IMR-90 (cell line): ENCODE results near the gene SMTNL1. TPM values are rescaled to one million over a fixed set of nuclear protein-coding genes. Genes with fewer than 3 reads are reported as not detected.

ENCODE experiments used
- ATAC-seq: fragments of 200-7000 bp; cut with Tn5 transposase; 2 replicates; pipeline ENCODE4 v1.9.1; 2020; ENCODE audit warnings: low read depth, mild to moderate bottlenecking, moderate library complexity
- BruUV-seq: library from RNA; stranded (reverse); fragments of 400-500 nt; replicated peaks from 2 replicates; lab custom pipeline; 2021; lab: Mats Ljungman, UMichigan
- CTCF ChIA-PET: fragments of 300-600 bp; formaldehyde crosslinking; extraction: SDS; loops from one replicate; lab custom pipeline; 2021; ENCODE audit warnings: antibody characterized with exemption; lab: Yijun Ruan, JAX
- POLR2A ChIA-PET: fragments of 300-600 bp; sonication (Branson Sonifier 250); formaldehyde crosslinking; loops from one replicate; lab custom pipeline; 2022; ENCODE audit warnings: antibody characterized with exemption; ENCODE audit not compliant: unreplicated experiment; lab: Charles Lee
- DNase-seq: peaks from one replicate; pipeline ENCODE4 v3.0.0; 2013
- H2AFZ ChIP-seq: replicated peaks from 2 replicates; pipeline ENCODE3; 2013; ENCODE audit warnings: low read length, mild to moderate bottlenecking; ENCODE audit not compliant: poor library complexity
- H2AK5ac ChIP-seq: 2 replicates; pipeline ENCODE4 v1.6.1; 2013; ENCODE audit warnings: low read depth, low read length, inconsistent platforms
- H2AK9ac ChIP-seq: replicated peaks from 2 replicates; pipeline ENCODE3; 2013; ENCODE audit warnings: mild to moderate bottlenecking, low read depth, low read length, moderate library complexity; ENCODE audit not compliant: poor library complexity
- H2BK120ac ChIP-seq: 2 replicates; pipeline ENCODE4 v1.6.1; 2013; ENCODE audit warnings: low read depth, low read length, inconsistent platforms
- H2BK15ac ChIP-seq: 3 replicates; pipeline ENCODE4 v1.6.1; 2013; ENCODE audit warnings: low read depth, low read length, inconsistent platforms
- H2BK20ac ChIP-seq: 2 replicates; pipeline ENCODE4 v1.6.1; 2013; ENCODE audit warnings: low read depth, mild to moderate bottlenecking, inconsistent platforms, low read length, moderate library complexity
- H2BK5ac ChIP-seq: 2 replicates; pipeline ENCODE4 v1.6.1; 2013; ENCODE audit warnings: mild to moderate bottlenecking, low read depth, low read length, inconsistent platforms; ENCODE audit not compliant: poor library complexity, severe bottlenecking
- H3K14ac ChIP-seq: replicated peaks from 2 replicates; pipeline ENCODE4 v1.6.1; 2013; ENCODE audit warnings: low read depth, low read length, inconsistent platforms
- H3K18ac ChIP-seq: 2 replicates; pipeline ENCODE4 v1.6.1; 2013; ENCODE audit warnings: low read depth, low read length, control low read depth
- H3K23ac ChIP-seq: 2 replicates; pipeline ENCODE4 v1.6.1; 2013; ENCODE audit warnings: low read depth, low read length, inconsistent platforms
- H3K27ac ChIP-seq: 2 replicates; pipeline ENCODE4 v1.5.1; 2013; ENCODE audit warnings: mild to moderate bottlenecking, control low read depth, low read length; ENCODE audit not compliant: insufficient read depth
- H3K27me3 ChIP-seq: 2 replicates; pipeline ENCODE4 v1.6.1; 2013; ENCODE audit warnings: low read length; ENCODE audit not compliant: control insufficient read depth, insufficient read depth
- H3K36me3 ChIP-seq: 2 replicates; pipeline ENCODE4 v1.6.1; 2013; ENCODE audit warnings: low read length, mixed read lengths; ENCODE audit not compliant: control insufficient read depth, insufficient read depth
- H3K4ac ChIP-seq: 2 replicates; pipeline ENCODE4 v1.6.1; 2013; ENCODE audit warnings: low read depth, low read length, inconsistent platforms
- H3K4me1 ChIP-seq: 2 replicates; pipeline ENCODE4 v1.6.1; 2013; ENCODE audit warnings: low read length, mixed read lengths; ENCODE audit not compliant: control insufficient read depth, insufficient read depth
- H3K4me2 ChIP-seq: 2 replicates; pipeline ENCODE4 v1.6.1; 2013; ENCODE audit warnings: low read depth, mild to moderate bottlenecking, control low read depth, low read length, moderate library complexity
- H3K4me3 ChIP-seq: 2 replicates; pipeline ENCODE4 v1.5.1; 2013; ENCODE audit warnings: low read depth, mild to moderate bottlenecking, control low read depth, low read length, moderate library complexity; ENCODE audit not compliant: insufficient read depth
- H3K56ac ChIP-seq: 2 replicates; pipeline ENCODE4 v1.6.1; 2013; ENCODE audit warnings: low read length, inconsistent platforms; ENCODE audit not compliant: insufficient read depth; ENCODE audit errors: extremely low read depth
- H3K79me1 ChIP-seq, 2 experiments: 2 replicates each; pipeline ENCODE4 v1.6.1; 2013; ENCODE audit warnings: low read length in 2 of 2, inconsistent platforms in 1 of 2, low read depth in 1 of 2
- H3K9ac ChIP-seq: 2 replicates; pipeline ENCODE4 v1.6.1; 2013; ENCODE audit warnings: low read depth, low read length, control low read depth
- H3K9me1 ChIP-seq: 2 replicates; pipeline ENCODE4 v1.6.1; 2013; ENCODE audit warnings: low read length, inconsistent platforms; ENCODE audit not compliant: insufficient read depth
- H3K9me3 ChIP-seq: 2 replicates; pipeline ENCODE4 v1.6.1; 2013; ENCODE audit warnings: low read length; ENCODE audit not compliant: control insufficient read depth, insufficient read depth
- H4K20me1 ChIP-seq: 2 replicates; pipeline ENCODE4 v1.6.1; 2013; ENCODE audit warnings: low read length, inconsistent platforms; ENCODE audit not compliant: insufficient read depth
- H4K5ac ChIP-seq: 2 replicates; pipeline ENCODE4 v1.6.1; 2013; ENCODE audit warnings: mild to moderate bottlenecking, low read depth, low read length, control low read depth
- H4K8ac ChIP-seq, 2 experiments: 2 replicates each; pipeline ENCODE4 v1.6.1; 2013; ENCODE audit warnings: low read depth in 2 of 2, low read length in 2 of 2, control low read depth in 1 of 2, inconsistent platforms in 1 of 2
- H4K91ac ChIP-seq: 2 replicates; pipeline ENCODE4 v1.6.1; 2013; ENCODE audit warnings: low read depth, low read length, inconsistent platforms; ENCODE audit not compliant: insufficient read depth
- BHLHE40 ChIP-seq: fragments of 150-350 bp; IDR thresholded peaks from 2 replicates; pipeline ENCODE4 v1.6.1; 2016; ENCODE audit warnings: mild to moderate bottlenecking, low read depth, low read length
- CEBPB ChIP-seq: IDR thresholded peaks from 2 replicates; pipeline ENCODE4 v1.6.1; 2012; ENCODE audit warnings: low read depth, low read length, improper control_type of control experiment
- CHD1 ChIP-seq: IDR thresholded peaks from 2 replicates; pipeline ENCODE4 v1.6.1; 2012; ENCODE audit warnings: low read depth, low read length, improper control_type of control experiment
- FOS ChIP-seq: fragments of 150-350 bp; IDR thresholded peaks from 2 replicates; pipeline ENCODE4 v1.6.1; 2016; ENCODE audit warnings: low read depth, low read length
- MAFK ChIP-seq: IDR thresholded peaks from 2 replicates; pipeline ENCODE4 v1.6.1; 2012; ENCODE audit warnings: low read depth, low read length, improper control_type of control experiment
- MAZ ChIP-seq: IDR thresholded peaks from 2 replicates; pipeline ENCODE4 v1.6.1; 2012; ENCODE audit warnings: low read depth, mild to moderate bottlenecking, low read length, improper control_type of control experiment, moderate library complexity, borderline replicate concordance
- MXI1 ChIP-seq: IDR thresholded peaks from 2 replicates; pipeline ENCODE4 v1.6.1; 2012; ENCODE audit warnings: low read depth, mild to moderate bottlenecking, low read length, moderate library complexity, borderline replicate concordance
- NFE2L2 ChIP-seq: fragments of 150-350 bp; IDR thresholded peaks from 2 replicates; pipeline ENCODE4 v1.6.1; 2016; ENCODE audit warnings: low read depth, mild to moderate bottlenecking, low read length
- POLR2A ChIP-seq: IDR thresholded peaks from 2 replicates; pipeline ENCODE4 v1.6.1; 2012; ENCODE audit warnings: mild to moderate bottlenecking, low read depth, low read length
- RAD21 ChIP-seq: IDR thresholded peaks from 2 replicates; pipeline ENCODE4 v1.6.1; 2012; ENCODE audit warnings: low read length, improper control_type of control experiment
- RCOR1 ChIP-seq: IDR thresholded peaks from 2 replicates; pipeline ENCODE4 v1.6.1; 2012; ENCODE audit warnings: mild to moderate bottlenecking, low read length, improper control_type of control experiment; ENCODE audit not compliant: insufficient replicate concordance
- RFX5 ChIP-seq: IDR thresholded peaks from 2 replicates; pipeline ENCODE4 v1.8.0; 2012; ENCODE audit warnings: low read depth, mild to moderate bottlenecking, low read length, moderate library complexity
- SMC3 ChIP-seq: fragments of 150-350 bp; IDR thresholded peaks from 2 replicates; pipeline ENCODE4 v1.6.1; 2016; ENCODE audit warnings: low read depth, mild to moderate bottlenecking, antibody characterized with exemption, low read length, moderate library complexity
- WGBS, 2 experiments: methylation state at CpG; one replicate each; pipeline versions ENCODE4 v1.1.5 to v1.1.7; 2013; ENCODE audit warnings: missing lambda C conversion rate in 2 of 2; ENCODE audit not compliant: insufficient read length in 1 of 2; ENCODE audit errors: extremely low coverage in 2 of 2; 5-methylcytosine and 5-hydroxymethylcytosine counted together
- dilution Hi-C: fragments of 300-500 bp; cut with HindIII; formaldehyde crosslinking; loops from one replicate; pipeline ENCODE4 v1.14.3; 2018; ENCODE audit warnings: low sequenced_read_pairs; ENCODE audit not compliant: unreplicated experiment
- in situ Hi-C: fragments of 300-500 bp; cut with MboI; formaldehyde crosslinking; loops from 3 replicates; pipeline ENCODE4 v1.14.3; 2019; ENCODE audit warnings: low sequenced_read_pairs, inconsistent platforms, mixed read lengths
- intact Hi-C: fragments of 100-400 bp; cut with micrococcal nuclease; formaldehyde crosslinking; loops from 2 replicates; pipeline ENCODE4 v1.10.0; 2022
- polyA plus RNA-seq, 3 experiments: library from polyadenylated mRNA; depleted of rRNA; stranded (reverse); fragments of >200 nt; gene quantifications; 2 replicates each; pipeline ENCODE4 v1.2.3, GENCODE V29; 2012; ENCODE audit warnings: low replicate concordance in 1 of 3
- total RNA-seq: library from RNA; depleted of rRNA; stranded (reverse); fragments of >200 nt; gene quantifications from 2 replicates; pipeline ENCODE4 v1.2.3, GENCODE V29; 2012
- TF ChIP-seq, protein P1 (sequence below): fragments of 150-350 bp; IDR thresholded peaks from 2 replicates; pipeline ENCODE4 v1.6.1; 2016; ENCODE audit warnings: low read depth, mild to moderate bottlenecking, low read length, moderate library complexity, borderline replicate concordance
- TF ChIP-seq, protein P2 (sequence below): conservative IDR thresholded peaks from 2 replicates; pipeline ENCODE4 v1.5.1; 2012; ENCODE audit warnings: mild to moderate bottlenecking, low read depth, low read length, improper control_type of control experiment
- TF ChIP-seq, protein P3 (sequence below): fragments of 150-350 bp; IDR thresholded peaks from 2 replicates; pipeline ENCODE4 v1.6.1; 2017; ENCODE audit warnings: mild to moderate bottlenecking, antibody characterized with exemption, low read length, low read depth

SMTNL1 gene
- total and polyA plus RNA-seq, 2 of the 4 experiments (the other 2 are of a cell fraction): not detected

DNA sequence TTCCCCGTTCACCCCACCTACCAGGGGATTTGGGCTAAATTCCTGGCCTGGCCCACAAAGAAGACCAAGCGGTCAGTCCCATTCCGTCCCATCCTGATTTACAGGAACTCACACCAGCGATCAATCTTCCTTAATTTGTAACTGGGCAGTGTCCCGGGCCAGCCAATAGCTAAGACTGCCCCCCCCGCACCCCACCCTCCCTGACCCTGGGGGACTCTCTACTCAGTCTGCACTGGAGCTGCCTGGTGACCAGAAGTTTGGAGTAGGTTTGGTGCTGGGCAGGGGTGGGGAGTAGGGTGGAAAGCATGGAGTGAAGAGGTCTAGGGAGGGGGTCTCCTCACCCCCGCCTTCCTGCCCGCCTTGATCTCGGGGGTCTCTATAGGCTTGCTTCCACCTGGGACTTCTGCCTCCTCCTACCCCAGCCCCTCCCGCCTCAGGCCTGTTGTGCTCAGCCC is 60.1 kb downstream of the SMTNL1 start, which contains the start of gene SERPING1:
Gene SERPING1 (plus strand): TSS at position 225 of the 455 bp plus-strand sequence. CDS start 586 bp downstream, outside the sequence.
- peaks cover 21% of the 10 kb centered on the region for H3K27me3 ChIP-seq
- H2BK120ac ChIP-seq: peak within 1 kb of the TSS; percentile 43
- H3K4me2 ChIP-seq: peak within 1 kb of the TSS; percentile 79
- peak within 1 kb of the TSS; percentile 63 for H3K4ac ChIP-seq
- no peaks in the 10 kb centered on the region for H4K20me1 ChIP-seq
- POLR2A ChIA-PET: no interaction called here
- TF ChIP-seq MXI1: no peak
- TF ChIP-seq CHD1: no peak
- TF ChIP-seq RCOR1: no peak
- TF ChIP-seq, protein P1, sequence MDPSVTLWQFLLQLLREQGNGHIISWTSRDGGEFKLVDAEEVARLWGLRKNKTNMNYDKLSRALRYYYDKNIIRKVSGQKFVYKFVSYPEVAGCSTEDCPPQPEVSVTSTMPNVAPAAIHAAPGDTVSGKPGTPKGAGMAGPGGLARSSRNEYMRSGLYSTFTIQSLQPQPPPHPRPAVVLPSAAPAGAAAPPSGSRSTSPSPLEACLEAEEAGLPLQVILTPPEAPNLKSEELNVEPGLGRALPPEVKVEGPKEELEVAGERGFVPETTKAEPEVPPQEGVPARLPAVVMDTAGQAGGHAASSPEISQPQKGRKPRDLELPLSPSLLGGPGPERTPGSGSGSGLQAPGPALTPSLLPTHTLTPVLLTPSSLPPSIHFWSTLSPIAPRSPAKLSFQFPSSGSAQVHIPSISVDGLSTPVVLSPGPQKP: no peak
- no peak for TF ChIP-seq RAD21
- TF ChIP-seq NFE2L2: no peak
- no peak for TF ChIP-seq RFX5
- TF ChIP-seq, protein P2, sequence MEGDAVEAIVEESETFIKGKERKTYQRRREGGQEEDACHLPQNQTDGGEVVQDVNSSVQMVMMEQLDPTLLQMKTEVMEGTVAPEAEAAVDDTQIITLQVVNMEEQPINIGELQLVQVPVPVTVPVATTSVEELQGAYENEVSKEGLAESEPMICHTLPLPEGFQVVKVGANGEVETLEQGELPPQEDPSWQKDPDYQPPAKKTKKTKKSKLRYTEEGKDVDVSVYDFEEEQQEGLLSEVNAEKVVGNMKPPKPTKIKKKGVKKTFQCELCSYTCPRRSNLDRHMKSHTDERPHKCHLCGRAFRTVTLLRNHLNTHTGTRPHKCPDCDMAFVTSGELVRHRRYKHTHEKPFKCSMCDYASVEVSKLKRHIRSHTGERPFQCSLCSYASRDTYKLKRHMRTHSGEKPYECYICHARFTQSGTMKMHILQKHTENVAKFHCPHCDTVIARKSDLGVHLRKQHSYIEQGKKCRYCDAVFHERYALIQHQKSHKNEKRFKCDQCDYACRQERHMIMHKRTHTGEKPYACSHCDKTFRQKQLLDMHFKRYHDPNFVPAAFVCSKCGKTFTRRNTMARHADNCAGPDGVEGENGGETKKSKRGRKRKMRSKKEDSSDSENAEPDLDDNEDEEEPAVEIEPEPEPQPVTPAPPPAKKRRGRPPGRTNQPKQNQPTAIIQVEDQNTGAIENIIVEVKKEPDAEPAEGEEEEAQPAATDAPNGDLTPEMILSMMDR: no peak
- TF ChIP-seq SMC3: no peak
- no peak for TF ChIP-seq FOS
- TF ChIP-seq MAFK: no peak
- no peak for TF ChIP-seq POLR2A
- TF ChIP-seq CEBPB: no peak
- no peak for TF ChIP-seq BHLHE40
- no peak for TF ChIP-seq MAZ
- TF ChIP-seq, protein P3, sequence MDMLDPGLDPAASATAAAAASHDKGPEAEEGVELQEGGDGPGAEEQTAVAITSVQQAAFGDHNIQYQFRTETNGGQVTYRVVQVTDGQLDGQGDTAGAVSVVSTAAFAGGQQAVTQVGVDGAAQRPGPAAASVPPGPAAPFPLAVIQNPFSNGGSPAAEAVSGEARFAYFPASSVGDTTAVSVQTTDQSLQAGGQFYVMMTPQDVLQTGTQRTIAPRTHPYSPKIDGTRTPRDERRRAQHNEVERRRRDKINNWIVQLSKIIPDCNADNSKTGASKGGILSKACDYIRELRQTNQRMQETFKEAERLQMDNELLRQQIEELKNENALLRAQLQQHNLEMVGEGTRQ: no peak
- H2BK20ac ChIP-seq: no peak within 1 kb of the TSS
- peak within 1 kb of the TSS; percentile 63 for H2AFZ ChIP-seq
- dilution Hi-C loops (no loop called here), intact Hi-C loops (no loop called here), in situ Hi-C loops (no loop called here)
- peak within 1 kb of the TSS; percentile 57 for H3K4me3 ChIP-seq
- DNase-seq: no peak
- no peak within 1 kb of the TSS; the same call in 1 of the 2 replicates for H3K56ac ChIP-seq
- H3K14ac ChIP-seq: peak within 1 kb of the TSS; percentile 20; the same call in 1 of the 2 replicates
- BruUV-seq: no TSS peak
- peaks cover 2% of the 10 kb centered on the region; the same call in 1 of the 2 replicates for H3K36me3 ChIP-seq
- H3K27ac ChIP-seq: peak within 1 kb of the TSS; percentile 60
- H2BK15ac ChIP-seq: 0 out of 3 replicates have a peak within 1 kb of the TSS, but pooled peaks have one; percentile 33
- peak within 1 kb of the TSS; percentile 31; the same call in 1 of the 2 replicates for H2AK5ac ChIP-seq
- no peak within 1 kb of the TSS for H3K23ac ChIP-seq
- H4K91ac ChIP-seq: peak within 1 kb of the TSS; percentile 31
- H3K4me1 ChIP-seq: peaks cover 5% of the 10 kb centered on the region; the same call in 1 of the 2 replicates
- peak within 1 kb of the TSS; percentile 64 to 66 for H4K8ac ChIP-seq
- no CpG with 5 or more reads among the region's 10 CpGs for WGBS, 2 experiments
- peak; percentile 15 for ATAC-seq
- H3K9me3 ChIP-seq: no peaks in the 10 kb centered on the region
- peak within 1 kb of the TSS; percentile 63 for H3K9ac ChIP-seq
- H2AK9ac ChIP-seq: no peak within 1 kb of the TSS
- H4K5ac ChIP-seq: peak within 1 kb of the TSS; percentile 58
- H3K79me1 ChIP-seq: no peaks in the 10 kb centered on the region; a peak in 1 of 4 replicates
- H2BK5ac ChIP-seq: peak within 1 kb of the TSS; percentile 6
- peak within 1 kb of the TSS; percentile 44 for H3K18ac ChIP-seq
- no peaks in the 10 kb centered on the region for H3K9me1 ChIP-seq
- CTCF ChIA-PET: no interaction called here
